ENCODE measurements around the gene PAX7. TPM values are rescaled to one million over a fixed set of nuclear protein-coding genes. Genes with fewer than 3 reads are reported as not detected.

The PAX7 gene
- polyA plus RNA-seq, 1 donor, result 44.5 TPM

DNA sequence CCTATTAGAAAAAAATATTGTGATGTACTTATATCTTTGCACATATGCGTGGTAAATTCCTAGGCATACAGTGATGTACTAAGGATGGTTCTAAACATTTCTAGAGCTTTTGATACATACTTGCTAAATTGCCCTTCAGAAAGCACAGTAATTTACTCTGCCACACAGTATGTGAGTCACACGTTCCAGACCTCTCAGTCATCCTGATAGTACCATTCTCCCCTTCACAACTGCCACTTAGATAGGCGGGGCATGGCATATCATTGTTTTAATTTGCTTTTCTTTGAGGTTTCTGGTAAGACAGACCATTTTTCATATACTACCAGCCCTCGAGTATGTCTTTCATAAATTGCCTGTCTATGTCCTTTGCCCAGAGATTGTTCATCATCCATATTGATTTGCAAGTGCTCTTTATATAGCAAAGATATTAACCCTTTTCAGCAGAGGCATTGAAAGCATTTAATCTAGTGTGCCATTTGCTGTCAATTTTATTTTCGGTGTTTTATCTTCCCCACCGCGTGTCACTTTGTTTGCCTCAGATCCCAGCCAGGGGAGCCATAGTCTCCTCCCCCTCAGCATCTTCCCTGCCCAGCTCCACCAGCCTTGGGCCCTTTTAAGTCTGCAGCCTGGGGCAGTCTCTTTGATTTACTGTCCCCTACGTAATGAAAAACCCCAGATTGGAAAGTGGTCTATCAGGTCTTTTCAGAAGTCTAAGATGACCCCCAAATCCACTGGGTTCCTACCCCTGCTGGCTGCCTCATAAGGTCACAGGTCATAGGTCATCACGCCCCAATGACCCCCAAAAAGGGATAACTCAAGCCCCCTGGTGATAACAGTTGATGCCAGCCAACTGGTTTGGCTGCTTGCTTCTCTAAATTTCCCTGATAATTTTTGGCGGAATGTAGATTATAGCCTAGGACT is 11.8 kb upstream of the PAX7 start:
- DNase-seq (ENCODE audit: low read depth), result no peak

DNA sequence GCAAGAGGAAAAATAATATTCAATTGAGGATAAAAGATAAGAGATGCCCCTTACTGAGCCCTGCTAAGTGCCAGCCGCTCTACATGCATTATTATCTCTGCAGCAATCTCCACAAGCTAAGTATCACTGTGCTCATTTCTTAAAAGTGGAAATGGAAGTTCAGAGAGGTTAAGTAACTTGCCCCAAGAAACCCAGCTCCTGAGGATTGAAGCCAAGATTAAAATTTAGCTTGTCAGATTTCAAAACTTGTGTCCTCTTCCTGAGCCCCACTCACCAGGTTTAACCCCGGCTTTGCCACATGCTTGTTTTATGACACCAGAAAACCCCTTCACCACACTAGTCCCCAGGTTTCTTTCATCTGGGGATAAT is 11.2 kb upstream of the PAX7 start:
- DNase-seq (ENCODE audit: low read depth), result no peak

DNA sequence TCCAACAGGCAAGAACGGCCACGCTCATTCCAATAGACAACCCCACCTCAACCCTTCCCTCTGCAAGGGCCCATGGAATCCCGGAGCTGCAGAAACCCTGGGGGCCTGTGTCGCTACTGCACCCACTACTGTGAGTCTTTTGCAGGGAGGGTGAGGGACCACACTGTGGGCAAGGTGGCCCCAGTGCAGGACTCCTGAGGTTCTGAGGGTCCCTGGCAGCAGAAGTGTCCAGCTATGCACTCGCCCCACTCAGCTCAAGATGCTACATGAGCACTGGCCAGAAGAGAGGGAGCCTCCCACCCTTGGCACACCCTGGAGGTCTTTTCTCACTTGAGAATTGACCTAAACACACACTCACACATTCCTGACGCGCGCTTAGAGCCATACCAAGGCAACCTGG is 2.1 kb upstream of the PAX7 start:
- DNase-seq (ENCODE audit: low read depth), result no peak

DNA sequence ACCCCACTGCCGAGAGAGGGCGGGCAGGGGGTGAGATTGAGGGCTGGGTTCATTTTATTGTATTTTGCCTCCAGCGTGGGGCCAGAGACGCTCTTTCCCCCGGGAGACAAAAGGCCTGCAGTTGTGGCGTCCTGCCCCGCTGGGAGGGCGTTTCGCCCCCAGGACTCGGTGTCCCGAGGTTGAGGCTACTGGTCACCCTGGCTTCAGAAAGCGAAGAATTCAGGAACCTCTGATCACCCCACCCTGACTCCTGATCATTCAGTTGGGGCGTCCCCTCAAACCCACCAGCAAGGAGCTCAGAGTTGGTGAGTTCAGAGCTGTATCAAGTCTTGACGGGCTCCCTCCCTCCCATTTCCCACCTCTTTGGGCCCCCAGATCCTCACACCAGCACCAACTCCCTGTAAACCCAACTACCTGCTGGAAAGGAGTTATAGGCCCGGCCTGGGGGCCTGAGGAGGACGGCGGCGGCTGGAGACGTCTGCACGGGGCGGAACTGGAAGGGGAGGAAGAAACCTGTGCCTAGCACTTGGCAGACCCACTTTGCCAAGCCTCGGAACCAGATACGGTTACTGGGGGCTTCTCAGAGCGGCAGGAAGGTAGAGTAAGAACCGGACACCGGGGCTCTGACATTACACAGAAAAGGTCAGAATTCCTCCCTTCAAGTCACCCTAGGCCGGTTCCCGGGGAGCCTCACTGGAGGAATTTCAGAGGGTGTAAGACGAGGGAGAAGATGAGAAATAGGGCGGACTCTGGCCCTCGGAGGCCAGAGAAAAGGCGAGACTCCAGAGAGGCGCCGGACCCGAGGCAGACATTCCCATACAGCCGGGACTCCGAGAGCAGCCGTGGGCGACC is 761 bp upstream of the PAX7 start:
- DNase-seq (ENCODE audit: low read depth), result no peak

DNA sequence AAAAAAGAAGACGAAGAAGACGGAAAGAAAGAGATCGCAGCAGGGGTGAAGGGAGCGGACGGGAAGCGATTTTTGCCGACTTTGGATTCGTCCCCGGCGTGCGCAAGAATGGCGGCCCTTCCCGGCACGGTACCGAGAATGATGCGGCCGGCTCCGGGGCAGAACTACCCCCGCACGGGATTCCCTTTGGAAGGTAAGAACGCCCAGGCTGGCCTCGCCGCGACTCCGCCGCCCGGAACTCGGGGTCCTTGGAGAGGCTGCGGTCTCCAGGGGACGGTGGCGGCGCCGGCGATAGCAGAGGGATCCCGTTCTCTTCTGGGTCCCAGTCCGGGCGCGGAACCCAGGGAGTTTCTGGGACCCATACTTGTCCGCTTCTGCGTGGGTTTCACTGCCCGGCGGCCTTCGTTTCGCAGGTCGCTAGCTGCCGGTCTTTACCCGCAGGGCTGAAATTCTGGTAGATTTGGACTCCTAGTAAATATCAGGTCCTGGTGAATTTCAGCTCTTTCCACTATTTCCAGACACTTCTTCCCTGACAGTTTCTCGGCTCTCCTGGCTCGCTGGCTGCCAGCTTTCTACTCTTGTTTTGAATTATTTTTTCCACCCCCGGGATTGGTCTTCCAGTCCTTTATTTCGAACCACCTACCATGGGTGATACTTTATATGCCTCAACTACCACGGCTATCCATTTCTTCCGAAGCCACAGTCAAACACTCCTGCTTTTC is 1.0 kb downstream of the PAX7 start:
- no peak for DNase-seq (ENCODE audit: low read depth)

DNA sequence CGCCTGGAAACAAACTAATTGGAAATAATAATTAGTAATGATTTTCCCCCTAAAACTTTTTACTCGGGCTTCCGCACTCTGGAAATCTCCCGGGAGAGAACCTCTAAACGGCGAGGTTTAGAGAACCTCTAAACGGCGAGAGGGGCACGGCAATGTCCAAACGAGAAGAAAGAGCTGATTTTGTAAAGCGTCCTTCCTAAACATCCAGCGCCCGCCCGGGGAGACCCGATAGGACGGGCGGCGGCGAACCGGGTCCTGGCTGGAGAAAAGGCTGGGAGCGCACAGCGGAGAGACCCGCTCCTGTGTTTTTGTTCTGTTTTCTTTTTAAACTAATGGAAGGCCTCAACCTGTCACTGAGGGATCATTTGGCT is 1.6 kb downstream of the PAX7 start:
- DNase-seq (ENCODE audit: low read depth), result no peak

DNA sequence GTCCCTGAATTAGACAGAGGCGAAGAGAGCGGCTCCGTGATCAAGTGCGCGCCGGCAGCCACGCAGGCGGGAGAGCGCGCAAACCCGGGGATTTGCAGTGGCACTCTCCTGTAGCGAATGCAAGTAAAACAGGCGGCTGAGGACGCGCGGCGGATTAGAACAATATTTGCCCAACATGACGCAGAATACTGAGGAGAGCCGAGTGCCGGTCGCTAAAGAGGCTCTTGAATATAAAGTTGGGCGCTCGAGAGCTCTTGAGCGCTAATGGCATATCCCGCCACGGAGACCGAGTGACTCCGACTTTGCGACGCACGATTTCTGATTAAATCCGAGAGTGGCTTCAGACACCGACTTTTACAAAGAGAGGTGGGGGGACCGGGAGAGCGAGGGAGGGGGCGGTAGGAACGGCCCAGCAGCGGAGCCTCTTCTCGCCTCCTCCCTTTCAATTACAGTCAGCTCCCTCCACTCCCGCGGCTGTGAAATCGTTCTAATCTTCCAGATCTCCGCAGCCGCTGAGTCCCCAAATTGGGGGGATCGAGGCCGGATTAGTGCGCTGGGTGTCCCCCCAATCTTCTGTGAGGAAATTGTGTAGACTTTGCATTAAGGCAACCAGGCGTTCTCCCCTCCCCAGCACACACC is 2.3 kb downstream of the PAX7 start:
- no peak for DNase-seq (ENCODE audit: low read depth)

DNA sequence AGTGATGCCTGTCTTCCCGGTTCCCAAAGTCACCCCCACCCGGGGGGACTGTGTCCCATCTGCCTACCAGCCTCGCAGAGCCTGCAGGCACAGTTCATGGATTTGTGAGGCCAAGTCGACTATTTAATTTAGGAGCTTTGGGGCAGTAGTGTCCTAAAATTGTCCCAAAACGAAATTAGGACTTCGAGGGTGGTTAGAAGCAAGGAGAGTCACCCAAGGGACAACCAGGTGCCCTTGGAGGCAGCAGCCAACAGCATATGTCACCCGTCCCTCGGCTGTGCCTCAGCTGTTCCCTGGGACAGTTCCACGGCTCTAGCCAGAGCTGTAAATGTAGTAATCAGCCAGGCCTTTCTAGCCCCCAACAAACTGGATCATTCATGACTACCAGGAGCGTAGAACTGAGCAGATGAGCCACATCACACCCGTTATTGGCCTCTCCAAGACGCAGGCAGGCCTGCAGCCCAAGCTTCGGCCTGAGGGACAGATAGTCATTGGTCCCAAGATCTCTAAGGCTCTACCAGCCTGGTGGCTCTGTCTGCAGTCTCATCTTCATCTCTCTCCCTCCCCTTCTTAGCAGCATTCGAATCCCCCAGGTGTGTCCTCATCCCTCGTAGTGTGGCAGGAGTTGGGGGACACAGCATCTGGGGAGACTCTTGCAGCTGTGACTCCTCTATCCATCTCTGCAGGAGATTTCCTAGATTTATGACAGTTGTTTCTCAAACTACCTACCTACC is 2.9 kb downstream of the PAX7 start:
- no peak for DNase-seq (ENCODE audit: low read depth)

DNA sequence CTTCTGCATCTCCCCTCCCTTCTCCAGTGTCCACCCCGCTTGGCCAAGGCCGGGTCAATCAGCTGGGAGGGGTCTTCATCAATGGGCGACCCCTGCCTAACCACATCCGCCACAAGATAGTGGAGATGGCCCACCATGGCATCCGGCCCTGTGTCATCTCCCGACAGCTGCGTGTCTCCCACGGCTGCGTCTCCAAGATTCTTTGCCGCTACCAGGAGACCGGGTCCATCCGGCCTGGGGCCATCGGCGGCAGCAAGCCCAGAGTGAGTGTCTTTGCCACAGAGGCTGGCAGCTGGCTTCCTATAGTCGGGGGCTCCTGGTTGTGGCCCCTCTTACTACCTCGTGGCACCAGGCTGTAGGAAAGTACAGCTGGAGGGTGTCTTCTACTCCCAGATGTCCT is 3.6 kb downstream of the PAX7 start:
- no peak for DNase-seq (ENCODE audit: low read depth)

DNA sequence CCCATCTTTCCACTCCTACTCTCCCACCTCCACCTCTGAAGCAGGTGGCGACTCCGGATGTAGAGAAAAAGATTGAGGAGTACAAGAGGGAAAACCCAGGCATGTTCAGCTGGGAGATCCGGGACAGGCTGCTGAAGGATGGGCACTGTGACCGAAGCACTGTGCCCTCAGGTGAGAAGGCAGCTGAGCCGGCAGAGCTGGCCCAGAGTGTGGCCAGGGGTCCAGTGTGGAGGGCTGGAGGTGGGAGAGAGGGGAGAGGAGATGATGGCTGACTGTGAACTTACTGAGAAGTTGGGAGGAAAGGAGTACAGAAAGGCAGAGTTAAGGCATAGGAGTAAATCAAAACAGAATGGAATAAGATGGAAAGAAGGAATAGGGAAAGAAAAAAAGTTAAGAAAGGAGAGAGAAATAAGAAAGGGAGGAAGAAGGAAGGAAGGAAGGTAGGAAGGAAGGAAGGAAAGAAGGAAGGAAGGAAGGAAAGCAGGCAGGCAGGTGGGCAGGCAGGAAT is 4.5 kb downstream of the PAX7 start:
- no peak for DNase-seq (ENCODE audit: low read depth)

DNA sequence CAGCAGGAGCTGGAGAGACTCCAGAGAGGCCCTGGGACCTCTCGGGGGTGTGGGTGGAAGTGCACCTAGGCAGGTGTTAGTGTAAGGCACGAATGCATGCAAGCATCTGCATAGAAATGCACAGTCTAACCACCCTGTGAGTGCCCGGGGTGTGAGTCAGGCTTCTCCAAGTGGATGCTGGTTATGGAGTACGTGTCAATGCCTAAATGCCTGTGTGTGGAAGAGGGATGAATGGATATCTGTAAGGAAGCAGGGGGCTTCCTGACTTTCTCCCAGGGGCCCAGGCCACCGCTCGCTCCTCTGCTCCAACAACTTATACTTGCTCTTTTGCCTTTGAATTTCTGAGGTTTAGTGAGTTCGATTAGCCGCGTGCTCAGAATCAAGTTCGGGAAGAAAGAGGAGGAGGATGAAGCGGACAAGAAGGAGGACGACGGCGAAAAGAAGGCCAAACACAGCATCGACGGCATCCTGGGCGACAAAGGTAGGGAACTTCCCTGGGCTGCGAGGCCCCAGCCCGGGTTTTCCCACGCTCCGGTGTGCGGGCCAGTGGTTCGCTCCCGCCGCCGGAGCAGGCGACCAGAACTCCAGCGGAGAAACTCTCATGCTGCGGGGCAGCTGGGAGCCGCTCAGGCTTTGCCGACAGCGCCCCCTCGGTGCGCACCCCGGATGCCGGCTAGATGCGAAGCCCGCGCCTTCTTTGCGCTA is 5.4 kb downstream of the PAX7 start:
- DNase-seq (ENCODE audit: low read depth), result no peak

DNA sequence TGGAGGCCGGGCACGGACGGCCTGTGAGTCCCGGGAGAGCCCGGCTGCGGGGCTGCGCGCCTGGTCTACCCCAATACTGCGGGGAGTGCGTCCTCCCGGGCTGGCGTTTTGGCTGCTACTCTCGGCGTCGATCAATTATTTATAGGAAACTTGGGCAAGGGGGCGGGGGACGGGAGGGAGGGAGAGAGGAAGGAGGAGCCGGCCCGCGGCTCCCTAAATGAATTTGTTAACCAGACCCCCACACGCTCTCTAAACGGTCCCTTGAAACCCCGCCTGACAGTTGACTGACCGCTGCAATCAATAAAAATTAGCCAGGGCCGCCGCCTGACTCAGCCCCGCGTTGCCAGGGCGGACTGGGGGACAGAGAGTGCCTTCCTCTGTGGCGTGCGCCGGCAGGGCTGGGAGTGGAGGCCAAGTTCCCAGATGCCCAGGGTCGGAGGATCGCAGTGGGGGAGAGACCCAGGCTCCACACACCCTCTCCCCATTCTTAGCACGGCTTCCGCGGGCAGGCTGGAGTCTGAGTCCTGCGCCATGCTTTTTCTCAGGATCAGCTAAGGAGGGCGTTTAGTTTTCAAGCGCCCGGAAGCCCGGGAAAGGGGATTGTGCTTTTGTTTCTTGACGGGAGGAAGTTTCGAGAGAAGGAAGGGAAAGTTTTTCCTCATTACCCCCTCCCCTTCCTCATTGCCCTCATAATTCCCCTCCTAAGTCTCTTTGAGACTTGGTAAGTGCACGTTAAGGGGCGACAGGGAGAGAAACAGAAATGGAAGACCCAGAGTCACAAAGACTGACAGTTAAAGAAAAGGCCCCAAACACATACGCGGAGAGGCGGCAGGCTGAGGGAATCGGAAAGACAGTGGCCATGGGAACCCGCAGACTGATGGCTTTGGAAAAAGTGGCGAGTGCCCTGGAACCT is 6.2 kb downstream of the PAX7 start:
- no peak for DNase-seq (ENCODE audit: low read depth)

DNA sequence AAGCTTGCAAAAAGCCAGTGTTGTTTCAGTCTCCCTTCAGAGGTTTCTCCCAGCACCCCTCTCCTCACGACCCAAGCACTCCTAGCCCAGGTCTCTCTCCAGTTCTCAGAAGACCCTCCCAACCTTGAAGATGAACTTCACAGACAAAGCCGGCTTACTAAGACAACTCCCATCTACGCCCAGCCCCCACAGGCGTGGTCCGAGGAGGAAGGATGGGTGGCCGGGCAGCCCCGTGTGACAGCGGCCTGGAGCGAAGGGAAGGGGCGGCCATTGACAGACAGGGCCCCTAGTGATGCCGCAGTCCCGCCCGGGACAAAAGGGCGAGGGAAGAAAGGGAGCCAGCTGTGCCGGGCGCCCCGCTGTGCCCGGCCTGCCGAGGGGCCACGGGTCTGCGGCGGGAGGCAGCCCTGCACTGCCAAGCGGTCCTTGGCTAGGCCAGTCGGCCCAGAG is 6.9 kb downstream of the PAX7 start:
- no peak for DNase-seq (ENCODE audit: low read depth)

DNA sequence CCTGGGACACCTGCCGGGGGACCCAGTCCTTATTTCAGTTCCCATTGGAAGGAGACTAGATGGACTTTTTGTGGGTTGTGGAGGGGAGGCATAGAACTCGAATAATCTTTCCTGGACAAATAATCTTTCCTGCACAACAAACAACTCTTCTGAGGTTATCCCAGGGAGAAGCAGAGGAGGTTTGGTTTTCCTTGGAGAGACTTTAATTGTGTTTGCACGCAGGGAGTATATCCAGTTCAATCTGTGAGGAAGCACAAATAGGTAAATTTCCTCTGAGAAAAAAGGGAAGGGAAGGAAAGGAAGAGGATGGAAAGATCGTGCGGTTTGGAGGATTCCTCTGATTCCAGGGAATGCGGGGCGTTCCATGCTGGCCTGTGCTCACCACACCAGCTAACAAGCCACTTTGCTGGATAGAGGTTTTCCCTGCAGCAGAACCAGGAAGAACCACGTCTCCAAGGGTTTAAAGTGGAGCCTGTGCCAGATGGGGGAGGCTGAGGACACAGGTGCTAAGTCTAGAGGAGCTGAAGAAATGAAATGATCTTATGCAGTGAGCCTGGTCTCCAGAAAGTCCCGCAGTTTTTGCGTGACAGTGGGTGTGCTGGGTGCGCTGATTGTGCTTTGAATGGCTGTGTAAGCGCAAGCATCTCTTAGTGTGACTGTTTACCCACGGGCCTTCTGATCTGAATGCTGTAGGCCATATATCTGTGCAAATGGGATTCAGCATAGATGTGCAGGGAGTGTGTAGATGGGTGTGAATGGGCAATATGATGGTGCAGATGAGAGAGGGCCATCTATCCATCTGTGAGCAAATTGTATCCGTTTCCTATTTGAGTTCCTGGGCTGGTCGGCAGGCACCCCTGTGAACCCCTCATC is 7.6 kb downstream of the PAX7 start:
- no peak for DNase-seq (ENCODE audit: low read depth)

DNA sequence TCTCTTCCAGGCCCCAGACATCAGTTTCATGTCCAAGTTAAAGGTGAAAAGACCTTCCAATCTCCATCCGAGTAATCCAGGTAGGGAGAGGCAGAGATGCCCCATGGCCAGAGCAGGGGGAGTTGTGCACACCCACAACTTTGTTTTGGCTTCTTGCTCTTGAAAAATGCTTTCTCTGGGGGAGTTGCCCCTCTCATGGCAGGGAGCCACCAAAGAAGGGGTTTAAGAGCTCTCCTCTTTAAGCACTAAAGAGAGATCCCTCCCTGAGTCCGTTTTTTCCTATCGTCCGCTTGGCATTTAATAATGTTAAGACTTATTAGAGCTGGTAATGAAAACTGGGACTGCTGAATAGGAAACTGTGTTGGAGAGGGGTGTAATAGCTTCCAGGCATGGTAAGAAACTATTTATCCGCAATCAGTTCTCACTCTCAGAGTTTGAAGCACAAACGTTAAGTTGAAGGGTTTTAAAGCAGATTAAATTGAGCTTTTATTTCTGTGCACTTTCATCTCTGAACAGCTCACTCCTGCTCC is 8.3 kb downstream of the PAX7 start:
- DNase-seq (ENCODE audit: low read depth), result no peak

DNA sequence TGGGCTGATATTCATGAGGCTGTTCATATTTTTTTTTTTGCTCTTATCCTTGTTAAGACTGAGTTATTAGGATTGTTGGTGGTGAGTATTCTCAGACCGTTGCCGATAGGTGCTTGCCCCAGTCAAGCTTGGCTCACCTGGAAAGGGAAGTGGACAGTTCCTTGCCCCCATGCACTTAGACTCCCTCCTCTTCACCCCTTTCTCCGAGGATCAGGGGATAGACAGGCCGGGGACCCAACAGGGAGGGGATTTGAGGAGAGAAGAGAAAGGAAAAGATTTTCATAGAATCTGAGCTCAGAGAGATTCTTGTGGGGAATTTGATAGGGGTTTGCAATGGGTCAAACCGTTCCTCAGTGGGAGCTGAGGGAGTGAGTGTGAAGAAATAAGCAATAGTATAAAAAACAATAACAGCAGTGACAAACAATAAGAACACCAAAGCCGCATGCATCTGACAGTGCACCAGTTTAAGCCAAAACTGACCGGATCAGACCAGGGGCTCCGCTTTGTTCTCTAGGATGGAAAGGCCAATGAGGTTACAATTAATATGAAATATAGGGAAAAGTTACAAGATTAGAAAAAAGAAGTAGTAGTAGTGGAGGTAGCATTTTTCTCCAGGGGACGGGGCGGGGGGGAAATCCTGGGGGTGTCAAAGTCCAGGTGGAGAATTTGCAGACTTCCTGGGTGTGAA is 8.9 kb downstream of the PAX7 start:
- no peak for DNase-seq (ENCODE audit: low read depth)

Data from forelimb muscle (tissue), 1 donor.